ENCODE measurements around the gene ITPR1. TPM values are rescaled to one million over a fixed set of nuclear protein-coding genes. Genes with fewer than 3 reads are reported as not detected.
A peak's percentile ranks its signal among the peaks of the same experiment; 100 is the strongest.

Gene ITPR1
- total and polyA plus RNA-seq, 11 donors: 8.9 to 55.8 (median 19.9) TPM

DNA sequence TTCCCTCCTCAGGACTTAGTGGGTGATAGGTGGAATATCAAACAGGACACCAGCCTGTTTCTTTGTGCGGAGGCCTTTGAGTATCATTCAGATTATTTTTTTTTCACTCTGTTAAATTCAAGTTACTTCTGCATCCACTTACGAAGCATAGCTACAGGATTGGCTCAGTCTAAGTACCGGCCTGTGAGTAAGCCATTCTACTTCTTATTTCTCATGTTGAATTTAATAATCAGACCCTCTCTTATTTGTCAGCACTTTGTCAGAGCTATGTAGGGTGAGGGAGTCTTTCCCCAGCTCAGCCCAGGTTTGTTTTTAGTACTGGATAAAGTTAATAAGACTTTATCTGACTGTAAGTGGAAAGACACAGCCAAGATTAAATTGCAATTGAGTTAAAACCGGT, 54.7 kb downstream of the ITPR1 start:
- DNase-seq: no peak
- H3K36me3 ChIP-seq: no peaks in the 10 kb centered on the region
- H3K9me3 ChIP-seq: peaks cover 0 to 5% (median 0%) of the 10 kb centered on the region in 12 donors
- 61 to 69% (median 64%) methylated on average over 4 of the region's 4 CpGs for WGBS, 4 donors
- no peak for TF ChIP-seq POLR2A (IDR thresholded peaks at IDR 0.05)
- TF ChIP-seq, protein P1, sequence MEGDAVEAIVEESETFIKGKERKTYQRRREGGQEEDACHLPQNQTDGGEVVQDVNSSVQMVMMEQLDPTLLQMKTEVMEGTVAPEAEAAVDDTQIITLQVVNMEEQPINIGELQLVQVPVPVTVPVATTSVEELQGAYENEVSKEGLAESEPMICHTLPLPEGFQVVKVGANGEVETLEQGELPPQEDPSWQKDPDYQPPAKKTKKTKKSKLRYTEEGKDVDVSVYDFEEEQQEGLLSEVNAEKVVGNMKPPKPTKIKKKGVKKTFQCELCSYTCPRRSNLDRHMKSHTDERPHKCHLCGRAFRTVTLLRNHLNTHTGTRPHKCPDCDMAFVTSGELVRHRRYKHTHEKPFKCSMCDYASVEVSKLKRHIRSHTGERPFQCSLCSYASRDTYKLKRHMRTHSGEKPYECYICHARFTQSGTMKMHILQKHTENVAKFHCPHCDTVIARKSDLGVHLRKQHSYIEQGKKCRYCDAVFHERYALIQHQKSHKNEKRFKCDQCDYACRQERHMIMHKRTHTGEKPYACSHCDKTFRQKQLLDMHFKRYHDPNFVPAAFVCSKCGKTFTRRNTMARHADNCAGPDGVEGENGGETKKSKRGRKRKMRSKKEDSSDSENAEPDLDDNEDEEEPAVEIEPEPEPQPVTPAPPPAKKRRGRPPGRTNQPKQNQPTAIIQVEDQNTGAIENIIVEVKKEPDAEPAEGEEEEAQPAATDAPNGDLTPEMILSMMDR (IDR thresholded peaks at IDR 0.05): no peak
- no peaks in the 10 kb centered on the region for H3K27me3 ChIP-seq
- peak overlapping the region in 1 of 12 donors; percentile 60 for H3K27ac ChIP-seq
- ATAC-seq: peak in 1 of 4 donors; percentile 51
- intact Hi-C loops (cut with DNase I): no loop called here
- H3K4me1 ChIP-seq: peaks cover 0 to 50% (median 25%) of the 10 kb centered on the region in 12 donors
- no peak overlapping the region for H3K4me3 ChIP-seq

GRCh38 chr3:4548356-4548755, 55.2 kb downstream of the ITPR1 start:
- 59 to 71% (median 66%) methylated on average over 4 of the region's 4 CpGs for WGBS, 4 donors
- peak overlapping the region in 2 of 12 donors; percentile 35 to 60 for H3K27ac ChIP-seq
- H3K4me3 ChIP-seq: no peak overlapping the region
- no peak for ATAC-seq
- intact Hi-C loops (cut with DNase I): no loop called here
- peaks cover 0 to 50% (median 25%) of the 10 kb centered on the region in 12 donors for H3K4me1 ChIP-seq
- peaks cover 0 to 5% (median 0%) of the 10 kb centered on the region in 12 donors for H3K9me3 ChIP-seq
- H3K36me3 ChIP-seq: no peaks in the 10 kb centered on the region
- DNase-seq: no peak
- TF ChIP-seq, protein P1 (IDR thresholded peaks at IDR 0.05): no peak
- no peak for TF ChIP-seq POLR2A (IDR thresholded peaks at IDR 0.05)
- no peaks in the 10 kb centered on the region for H3K27me3 ChIP-seq

- H3K36me3 ChIP-seq: no peaks in the 10 kb centered on the region
- H3K27ac ChIP-seq: peak overlapping the region in 2 of 12 donors; percentile 35 to 60
- H3K4me3 ChIP-seq: no peak overlapping the region
- TF ChIP-seq, protein P1 (IDR thresholded peaks at IDR 0.05): no peak
- no peak for TF ChIP-seq POLR2A (IDR thresholded peaks at IDR 0.05)
- no peak for ATAC-seq
- H3K27me3 ChIP-seq: no peaks in the 10 kb centered on the region
- no peak for DNase-seq
- 81 to 96% (median 87%) methylated on average over 2 of the region's 2 CpGs for WGBS, 4 donors
- intact Hi-C loops (cut with DNase I): no loop called here
- H3K4me1 ChIP-seq: peaks cover 0 to 50% (median 25%) of the 10 kb centered on the region in 12 donors
- peaks cover 0 to 2% (median 0%) of the 10 kb centered on the region in 12 donors for H3K9me3 ChIP-seq
Measured at GRCh38 chr3:4548780-4549179, 55.6 kb downstream of the ITPR1 start.

DNA sequence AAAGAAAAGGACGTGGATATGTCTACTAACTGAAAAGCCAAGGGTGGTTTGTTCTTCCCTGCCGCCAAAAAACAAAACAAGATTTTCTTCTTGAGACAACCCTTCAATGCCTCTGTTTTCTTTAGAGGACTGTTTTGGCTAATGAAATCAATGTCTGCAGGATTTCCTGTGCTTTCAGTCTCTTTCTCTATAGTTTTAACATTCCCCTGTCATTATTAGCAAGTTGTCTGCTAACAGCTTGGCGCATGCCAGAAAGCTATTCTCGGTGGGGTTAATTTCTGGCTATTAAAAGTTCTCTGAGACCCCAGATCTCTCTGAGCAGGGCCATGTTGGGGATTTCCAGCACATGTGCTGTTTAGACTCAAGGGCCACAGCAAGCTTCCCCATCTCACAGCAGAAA, 56.7 kb downstream of the ITPR1 start:
- intact Hi-C loops (cut with DNase I): no loop called here
- peaks cover 0 to 50% (median 25%) of the 10 kb centered on the region in 12 donors for H3K4me1 ChIP-seq
- no peaks in the 10 kb centered on the region for H3K9me3 ChIP-seq
- H3K36me3 ChIP-seq: no peaks in the 10 kb centered on the region
- no peak for DNase-seq
- H3K4me3 ChIP-seq: no peak overlapping the region
- ATAC-seq: no peak
- 55 to 61% (median 58%) methylated on average over 4 of the region's 4 CpGs for WGBS, 4 donors
- TF ChIP-seq POLR2A (IDR thresholded peaks at IDR 0.05): no peak
- TF ChIP-seq, protein P1 (IDR thresholded peaks at IDR 0.05): no peak
- no peaks in the 10 kb centered on the region for H3K27me3 ChIP-seq
- H3K27ac ChIP-seq: peak overlapping the region; percentile 22 to 74 (median 57)

Measured in heart left ventricle (tissue), 16 donors.